OCI-LY1 (cell line): Measurements from ENCODE around the gene TGM5.

ENCODE experiments used
- H2AFZ ChIP-seq: fragments of 200-600 bp; sonication (generic), shearing (Covaris generic); 2 replicates; pipeline ENCODE4 v1.6.0; 2014; ENCODE audit warnings: antibody characterized with exemption, mild to moderate bottlenecking, low read length
- H3F3A ChIP-seq: fragments of 200-600 bp; sonication (generic), shearing (Covaris generic); 2 replicates; pipeline ENCODE4 v1.6.0; 2014; ENCODE audit warnings: mild to moderate bottlenecking, antibody characterized with exemption, low read length, moderate library complexity; ENCODE audit not compliant: insufficient read depth
- H3K27ac ChIP-seq: fragments of 200-600 bp; sonication (generic); 2 replicates; pipeline ENCODE4 v1.5.1; 2014; ENCODE audit warnings: low read length, mixed run types, mild to moderate bottlenecking, low read depth; ENCODE audit not compliant: poor library complexity, severe bottlenecking
- H3K27me3 ChIP-seq: fragments of 200-600 bp; sonication (generic); 2 replicates; pipeline ENCODE4 v1.6.0; 2014; ENCODE audit warnings: antibody characterized with exemption, mild to moderate bottlenecking, low read length, moderate library complexity; ENCODE audit not compliant: insufficient read depth
- H3K36me3 ChIP-seq: fragments of 200-600 bp; sonication (generic); 2 replicates; pipeline ENCODE4 v1.6.1; 2014; ENCODE audit warnings: mild to moderate bottlenecking, antibody characterized with exemption, low read length, moderate library complexity, mixed read lengths; ENCODE audit not compliant: insufficient read depth
- H3K4me1 ChIP-seq: fragments of 200-600 bp; sonication (generic); 2 replicates; pipeline ENCODE4 v1.5.1; 2014; ENCODE audit warnings: mild to moderate bottlenecking, low read length, moderate library complexity; ENCODE audit not compliant: insufficient read depth, severe bottlenecking
- H3K4me2 ChIP-seq: fragments of 200-600 bp; sonication (generic), shearing (Covaris generic); 2 replicates; pipeline ENCODE4 v1.6.1; 2014; ENCODE audit warnings: low read length
- H3K4me3 ChIP-seq: fragments of 200-600 bp; sonication (generic); 2 replicates; pipeline ENCODE4 v1.5.1; 2014; ENCODE audit warnings: low read length, low read depth, mild to moderate bottlenecking, mixed read lengths; ENCODE audit not compliant: poor library complexity, severe bottlenecking
- H3K79me2 ChIP-seq: fragments of 200-600 bp; shearing (Covaris generic); 2 replicates; pipeline ENCODE4 v1.6.1; 2016; ENCODE audit warnings: mixed run types, low read length, mixed read lengths; ENCODE audit not compliant: insufficient read depth
- H3K9ac ChIP-seq: fragments of 200-600 bp; sonication (generic), shearing (Covaris generic); 2 replicates; pipeline ENCODE4 v1.6.1; 2014; ENCODE audit warnings: mild to moderate bottlenecking, low read length, mixed read lengths
- H3K9me2 ChIP-seq: fragments of 200-600 bp; sonication (generic), shearing (Covaris generic); 2 replicates; pipeline ENCODE4 v1.6.1; 2014; ENCODE audit warnings: low read depth, mild to moderate bottlenecking, low read length, mixed read lengths
- H3K9me3 ChIP-seq: fragments of 200-600 bp; shearing (Covaris generic); 2 replicates; pipeline ENCODE4 v1.6.1; 2014; ENCODE audit warnings: low read length, mixed read lengths
- H4K20me1 ChIP-seq: fragments of 200-600 bp; sonication (generic), shearing (Covaris generic); 2 replicates; pipeline ENCODE4 v1.6.0; 2016; ENCODE audit warnings: mild to moderate bottlenecking, low read length; ENCODE audit not compliant: insufficient read depth
- CTCF ChIP-seq: fragments of 200-600 bp; sonication (generic), shearing (Covaris generic); IDR thresholded peaks from 2 replicates; pipeline ENCODE4 v1.5.1; 2017; ENCODE audit warnings: mild to moderate bottlenecking, antibody characterized with exemption, low read length, moderate library complexity, mixed read lengths
- EZH2 ChIP-seq: fragments of 200-600 bp; sonication (generic), shearing (Covaris generic); IDR thresholded peaks from 2 replicates; pipeline ENCODE4 v1.8.0; 2017; ENCODE audit warnings: borderline replicate concordance, mixed run types, mild to moderate bottlenecking, antibody characterized with exemption, low read length, moderate library complexity, mixed read lengths

The TGM5 gene

DNA sequence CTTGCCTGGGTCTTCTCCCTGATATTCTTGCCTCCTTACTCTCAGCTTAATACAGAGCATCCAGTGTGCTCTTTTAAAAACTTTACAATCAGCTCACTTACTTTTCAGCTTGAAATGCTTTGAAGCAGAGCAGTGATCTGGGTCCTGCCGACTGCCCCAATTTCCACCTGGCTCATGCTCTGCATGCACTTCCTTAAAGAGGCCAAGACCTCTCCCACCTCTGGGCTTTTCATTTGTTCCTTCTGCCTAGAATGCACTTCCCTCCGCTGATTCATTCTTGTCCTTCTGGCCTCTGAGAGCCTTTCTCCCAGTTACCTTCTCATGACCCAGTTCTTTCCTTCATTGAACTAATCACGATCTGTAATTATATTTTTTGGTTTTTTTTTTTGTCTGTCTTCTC lies 83.5 kb downstream of the TGM5 start:
- Histone ChIP-seq H2AFZ (no peak overlapping the region), H3K9me2 (no peaks in the 10 kb centered on the region), H3F3A (no peaks in the 10 kb centered on the region), H3K27ac (no peak overlapping the region), H3K9ac (no peak overlapping the region), H3K4me2 (no peak overlapping the region), H3K9me3 (no peaks in the 10 kb centered on the region), H3K27me3 (no peaks in the 10 kb centered on the region), H3K4me3 (no peak overlapping the region), H3K79me2 (peaks cover 10% of the 10 kb centered on the region), H4K20me1 (no peaks in the 10 kb centered on the region), H3K36me3 (peaks cover 27% of the 10 kb centered on the region; the same call in 1 of the 2 replicates), H3K4me1 (peaks cover 18% of the 10 kb centered on the region)
- no peak for TF ChIP-seq EZH2
- TF ChIP-seq CTCF: no peak
